ENCODE results near the gene HOXC5.

- TF ChIP-seq POLR2A (IDR thresholded peaks at IDR 0.05), result no peak
- TF ChIP-seq, protein P1, sequence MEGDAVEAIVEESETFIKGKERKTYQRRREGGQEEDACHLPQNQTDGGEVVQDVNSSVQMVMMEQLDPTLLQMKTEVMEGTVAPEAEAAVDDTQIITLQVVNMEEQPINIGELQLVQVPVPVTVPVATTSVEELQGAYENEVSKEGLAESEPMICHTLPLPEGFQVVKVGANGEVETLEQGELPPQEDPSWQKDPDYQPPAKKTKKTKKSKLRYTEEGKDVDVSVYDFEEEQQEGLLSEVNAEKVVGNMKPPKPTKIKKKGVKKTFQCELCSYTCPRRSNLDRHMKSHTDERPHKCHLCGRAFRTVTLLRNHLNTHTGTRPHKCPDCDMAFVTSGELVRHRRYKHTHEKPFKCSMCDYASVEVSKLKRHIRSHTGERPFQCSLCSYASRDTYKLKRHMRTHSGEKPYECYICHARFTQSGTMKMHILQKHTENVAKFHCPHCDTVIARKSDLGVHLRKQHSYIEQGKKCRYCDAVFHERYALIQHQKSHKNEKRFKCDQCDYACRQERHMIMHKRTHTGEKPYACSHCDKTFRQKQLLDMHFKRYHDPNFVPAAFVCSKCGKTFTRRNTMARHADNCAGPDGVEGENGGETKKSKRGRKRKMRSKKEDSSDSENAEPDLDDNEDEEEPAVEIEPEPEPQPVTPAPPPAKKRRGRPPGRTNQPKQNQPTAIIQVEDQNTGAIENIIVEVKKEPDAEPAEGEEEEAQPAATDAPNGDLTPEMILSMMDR (IDR thresholded peaks at IDR 0.05), result no peak
Measured at GRCh38 chr12:54004841-54005530, 27.9 kb upstream of the HOXC5 start.

Data from lower leg skin (tissue), 3 donors.